ENCODE measurements around the gene SMG7.

SMG7 gene

DNA sequence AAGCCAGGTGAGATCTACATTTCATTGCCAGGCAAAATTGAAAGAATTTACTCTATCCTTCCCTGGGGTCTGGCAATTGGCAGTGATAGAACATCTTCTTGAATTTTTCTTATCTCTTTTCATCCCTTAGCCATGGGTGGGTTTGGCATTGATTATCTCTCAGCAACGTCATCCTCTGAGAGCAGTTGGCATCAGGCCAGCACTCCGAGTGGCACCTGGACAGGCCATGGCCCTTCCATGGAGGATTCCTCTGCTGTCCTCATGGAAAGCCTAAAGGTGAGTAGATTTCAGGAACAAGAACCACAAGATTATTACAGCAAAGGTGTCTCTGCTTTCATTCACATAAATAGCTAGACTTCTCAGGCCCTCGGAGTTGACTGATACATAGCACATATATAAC lies 78.6 kb downstream of the SMG7 start:
- no peak for DNase-seq (ENCODE audit: low read depth, low spot score)
- no peak overlapping the region for H3K4me3 ChIP-seq (ENCODE audit: low read length)

DNA sequence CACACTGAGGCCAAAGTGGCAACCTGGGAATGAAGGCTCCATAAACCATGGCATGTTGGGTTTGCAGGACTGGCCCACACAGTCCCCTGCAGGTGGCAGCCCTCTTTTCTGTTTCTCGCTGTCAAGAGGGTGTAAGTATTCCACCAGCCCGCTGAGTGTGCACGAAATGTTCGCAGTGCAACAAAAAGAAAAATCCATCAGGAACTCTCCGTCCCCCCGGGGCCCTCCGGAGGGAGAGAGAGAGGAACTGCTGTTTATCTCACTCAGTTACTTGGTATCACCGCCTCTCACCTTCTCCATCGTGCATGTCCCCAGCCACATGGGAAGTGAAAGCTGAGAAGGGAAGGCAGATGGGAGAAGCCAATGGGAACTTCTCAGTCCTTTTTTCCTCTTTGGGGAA lies 79.6 kb downstream of the SMG7 start:
- no peak for DNase-seq (ENCODE audit: low read depth, low spot score)
- no peak overlapping the region for H3K4me3 ChIP-seq (ENCODE audit: low read length)

DNA sequence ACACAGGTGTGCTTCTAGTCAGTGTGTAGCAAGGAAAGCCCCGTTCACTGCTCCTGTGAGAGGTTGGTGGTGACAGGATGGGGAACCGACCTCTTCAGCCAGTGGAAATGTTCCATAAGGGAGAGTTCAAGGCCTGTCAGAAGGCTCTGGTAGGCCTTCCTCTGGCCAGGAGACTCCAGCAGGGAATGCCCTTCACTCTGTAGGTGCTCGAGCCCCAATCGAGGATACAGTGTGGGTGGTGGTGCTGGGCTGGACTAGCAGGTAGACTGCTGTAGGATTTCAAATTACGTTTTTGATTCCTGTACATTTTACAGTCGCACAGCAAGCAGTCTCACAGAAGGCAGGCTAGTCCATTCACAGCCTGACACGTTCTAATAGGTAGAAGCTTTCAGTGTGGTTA lies 80.1 kb downstream of the SMG7 start:
- H3K4me3 ChIP-seq (ENCODE audit: low read length), result no peak overlapping the region
- no peak for DNase-seq (ENCODE audit: low read depth, low spot score)

DNA sequence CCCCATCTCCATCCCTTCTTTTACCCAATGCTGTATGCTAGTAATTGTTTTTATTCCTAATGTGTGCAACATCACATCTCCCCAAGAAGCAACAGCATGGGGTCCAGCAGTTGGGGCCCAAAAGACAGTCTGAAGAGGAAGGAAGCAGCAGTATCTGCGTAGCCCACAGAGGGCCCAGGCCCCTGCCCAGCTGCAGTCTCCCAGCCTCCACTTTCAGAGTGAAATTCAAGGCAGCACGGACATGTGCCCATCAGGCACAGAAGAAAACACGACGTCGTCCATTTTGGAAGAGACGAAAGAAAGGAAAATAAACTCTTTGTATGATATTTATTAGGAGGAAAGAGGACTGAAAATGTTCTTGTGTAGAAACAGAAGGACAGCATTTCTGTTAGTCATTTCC lies 80.6 kb downstream of the SMG7 start:
- no peak overlapping the region for H3K4me3 ChIP-seq (ENCODE audit: low read length)
- no peak for DNase-seq (ENCODE audit: low read depth, low spot score)

DNA sequence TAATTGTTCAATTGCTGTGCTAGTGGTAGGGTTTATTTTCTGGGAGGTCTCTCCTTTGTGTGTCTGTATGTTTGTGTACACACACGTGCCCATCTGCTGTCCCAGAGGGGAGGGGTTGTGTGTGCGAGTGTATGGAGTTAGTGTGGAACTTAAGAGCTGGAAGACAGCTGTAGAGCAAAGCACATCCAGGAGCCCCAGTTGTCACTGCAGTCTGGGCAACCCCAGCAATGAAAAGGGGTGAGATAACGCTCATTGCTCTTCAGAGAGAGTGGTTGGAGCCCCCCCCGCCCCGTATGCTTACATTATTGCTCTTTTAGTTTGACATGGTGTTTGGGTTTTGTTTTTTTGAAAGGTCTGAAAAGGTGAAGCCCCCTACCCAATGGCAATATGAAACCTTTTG lies 81.0 kb downstream of the SMG7 start:
- DNase-seq (ENCODE audit: low read depth, low spot score), result no peak
- no peak overlapping the region for H3K4me3 ChIP-seq (ENCODE audit: low read length)

DNA sequence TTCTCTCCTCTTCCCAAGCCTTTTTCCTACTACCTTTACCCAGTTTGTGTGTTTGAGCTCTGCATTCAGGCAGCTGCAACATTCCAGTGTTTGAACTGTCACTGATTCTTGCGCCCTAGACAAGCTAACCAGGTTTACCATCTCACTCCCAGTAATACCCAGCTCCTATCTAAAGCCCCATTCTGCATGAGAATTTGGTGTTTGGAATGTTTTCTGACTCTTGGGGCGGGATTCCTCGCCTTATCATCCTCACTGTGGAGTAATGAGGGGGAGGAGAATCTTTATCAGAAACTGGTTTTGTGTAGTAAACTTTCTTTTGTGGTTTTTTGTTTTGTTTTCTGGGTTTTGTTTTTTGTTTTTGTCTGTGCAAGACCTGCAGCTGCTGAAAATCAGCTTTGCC lies 81.5 kb downstream of the SMG7 start:
- no peak overlapping the region for H3K4me3 ChIP-seq (ENCODE audit: low read length)
- DNase-seq (ENCODE audit: low read depth, low spot score), result no peak

DNA sequence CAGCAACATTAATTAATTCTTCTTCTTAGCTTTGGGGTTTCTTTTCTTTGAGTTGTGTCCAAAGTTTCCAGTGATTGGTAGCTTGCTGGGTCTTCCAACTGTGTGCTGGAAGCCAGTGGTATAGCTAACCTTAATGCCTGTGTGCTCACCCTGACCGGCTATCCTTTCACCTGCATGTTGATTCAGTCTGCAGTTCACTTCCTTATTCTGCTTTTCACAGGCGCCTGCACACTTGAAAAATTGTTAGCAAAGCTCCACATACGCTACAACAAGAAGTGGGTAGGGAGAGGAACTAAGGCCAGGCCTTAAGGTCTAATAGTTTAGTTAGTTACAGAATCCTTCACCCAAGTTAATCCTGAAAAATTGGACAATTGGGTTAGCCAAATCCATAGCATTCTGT lies 82.3 kb downstream of the SMG7 start:
- no peak for DNase-seq (ENCODE audit: low read depth, low spot score)
- no peak overlapping the region for H3K4me3 ChIP-seq (ENCODE audit: low read length)

DNA sequence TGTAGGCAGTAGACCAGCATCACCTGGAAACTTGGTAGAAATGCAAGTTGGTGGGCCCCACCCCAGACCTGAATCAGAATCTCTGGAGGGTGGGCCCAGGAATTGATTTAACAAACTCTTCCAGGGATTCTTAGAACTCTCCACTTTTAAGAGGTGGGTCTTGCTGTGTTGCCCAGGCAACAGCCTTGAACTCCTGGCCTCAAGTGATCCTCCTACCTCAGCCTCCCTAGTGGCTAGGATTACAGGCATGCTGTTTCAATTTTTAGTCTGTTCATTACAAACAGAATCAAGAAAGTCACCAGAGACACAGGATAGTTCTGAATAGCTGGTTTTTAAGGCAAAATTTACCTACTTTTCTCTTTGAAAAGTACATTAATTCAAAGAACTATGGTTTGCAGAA lies 86.8 kb downstream of the SMG7 start:
- no peak overlapping the region for H3K4me3 ChIP-seq (ENCODE audit: low read length)

DNA sequence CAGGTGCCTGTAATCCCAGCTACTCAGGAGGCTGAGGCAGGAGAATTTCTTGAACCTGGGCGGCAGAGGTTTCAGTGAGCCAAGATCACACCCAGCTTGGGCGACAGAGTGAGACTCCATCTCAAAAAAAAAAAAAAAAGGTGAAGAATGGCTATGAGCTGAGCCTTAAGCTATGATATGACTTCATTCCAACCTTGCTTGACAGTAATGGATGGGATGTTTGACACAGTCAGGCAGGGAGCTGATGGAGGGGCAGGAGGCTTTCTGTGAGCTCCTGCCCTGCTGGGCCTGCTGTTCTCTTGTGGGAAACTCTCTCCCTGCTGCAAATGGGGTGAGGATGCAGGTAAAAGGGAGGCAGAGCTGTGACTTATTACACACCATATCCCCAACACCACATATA lies 90.4 kb downstream of the SMG7 start:
- DNase-seq (ENCODE audit: low read depth, low spot score), result no peak

More for the DNA sequence above, 86.8 kb downstream of the SMG7 start:
- no peak for DNase-seq (ENCODE audit: low read depth, low spot score)

DNA sequence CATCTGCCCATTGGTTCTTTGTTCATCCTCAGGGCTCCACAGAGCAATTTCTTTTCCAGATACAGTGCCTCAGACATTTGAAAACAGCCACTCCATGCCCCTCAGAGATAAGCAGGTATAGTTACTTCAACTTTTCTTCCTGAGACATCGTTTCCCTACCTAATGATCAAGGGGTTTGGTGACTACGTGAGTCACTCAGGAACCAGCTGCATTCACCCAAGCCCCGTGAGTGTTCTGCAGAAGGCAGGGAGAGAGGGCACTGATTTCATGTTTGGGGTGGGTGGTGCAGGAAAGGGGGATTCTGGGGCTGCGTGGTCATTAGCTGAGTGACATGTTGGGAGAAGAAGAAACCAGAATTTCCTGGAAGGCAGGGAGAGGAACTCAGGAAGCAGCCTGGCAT lies 93.0 kb downstream of the SMG7 start:
- no peak overlapping the region for H3K4me3 ChIP-seq (ENCODE audit: low read length)
- DNase-seq (ENCODE audit: low read depth, low spot score), result no peak

More for the DNA sequence above, 90.4 kb downstream of the SMG7 start:
- no peak overlapping the region for H3K4me3 ChIP-seq (ENCODE audit: low read length)

DNA sequence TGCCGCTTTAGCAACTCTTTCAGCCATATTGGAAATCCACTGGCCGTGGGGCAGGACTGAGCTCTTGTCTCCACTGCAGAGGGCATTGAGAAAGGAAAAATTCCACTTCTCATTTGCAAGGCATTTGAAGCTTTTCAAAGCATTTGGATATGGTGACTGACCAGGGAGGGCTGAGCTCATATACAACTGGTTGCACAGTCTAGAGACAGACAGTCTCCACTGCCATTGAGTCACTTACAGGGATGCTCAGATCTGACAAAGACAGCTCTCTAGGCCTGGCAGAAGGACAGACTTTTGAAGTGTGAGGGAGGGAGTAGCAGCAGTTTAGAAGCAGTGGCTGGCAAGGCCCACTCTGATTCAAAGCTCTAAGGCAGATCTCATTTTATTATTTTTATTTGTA lies 93.7 kb downstream of the SMG7 start:
- H3K4me3 ChIP-seq (ENCODE audit: low read length), result no peak overlapping the region
- no peak for DNase-seq (ENCODE audit: low read depth, low spot score)

DNA sequence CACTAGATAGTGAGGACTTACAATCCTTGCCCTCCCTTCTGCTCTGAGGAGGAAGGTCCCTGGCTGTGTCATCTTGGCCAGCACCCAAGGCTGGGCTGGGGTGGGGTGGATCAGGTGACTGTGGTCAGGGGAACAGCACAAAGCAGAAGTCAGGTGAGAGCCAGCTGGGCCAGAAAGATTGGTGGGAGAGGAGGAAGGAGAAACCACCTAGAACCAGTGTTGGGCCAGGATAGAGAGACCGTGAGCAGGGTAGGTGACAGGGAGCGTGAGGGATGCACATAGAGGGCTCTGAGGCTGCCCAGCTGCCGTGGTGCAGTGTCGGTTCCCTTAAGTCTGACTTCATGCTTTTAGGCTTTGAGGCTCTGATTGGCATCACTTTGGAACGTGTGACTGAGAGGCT lies 95.3 kb downstream of the SMG7 start:
- H3K4me3 ChIP-seq (ENCODE audit: low read length), result no peak overlapping the region
- DNase-seq (ENCODE audit: low read depth, low spot score), result peak; percentile 21

DNA sequence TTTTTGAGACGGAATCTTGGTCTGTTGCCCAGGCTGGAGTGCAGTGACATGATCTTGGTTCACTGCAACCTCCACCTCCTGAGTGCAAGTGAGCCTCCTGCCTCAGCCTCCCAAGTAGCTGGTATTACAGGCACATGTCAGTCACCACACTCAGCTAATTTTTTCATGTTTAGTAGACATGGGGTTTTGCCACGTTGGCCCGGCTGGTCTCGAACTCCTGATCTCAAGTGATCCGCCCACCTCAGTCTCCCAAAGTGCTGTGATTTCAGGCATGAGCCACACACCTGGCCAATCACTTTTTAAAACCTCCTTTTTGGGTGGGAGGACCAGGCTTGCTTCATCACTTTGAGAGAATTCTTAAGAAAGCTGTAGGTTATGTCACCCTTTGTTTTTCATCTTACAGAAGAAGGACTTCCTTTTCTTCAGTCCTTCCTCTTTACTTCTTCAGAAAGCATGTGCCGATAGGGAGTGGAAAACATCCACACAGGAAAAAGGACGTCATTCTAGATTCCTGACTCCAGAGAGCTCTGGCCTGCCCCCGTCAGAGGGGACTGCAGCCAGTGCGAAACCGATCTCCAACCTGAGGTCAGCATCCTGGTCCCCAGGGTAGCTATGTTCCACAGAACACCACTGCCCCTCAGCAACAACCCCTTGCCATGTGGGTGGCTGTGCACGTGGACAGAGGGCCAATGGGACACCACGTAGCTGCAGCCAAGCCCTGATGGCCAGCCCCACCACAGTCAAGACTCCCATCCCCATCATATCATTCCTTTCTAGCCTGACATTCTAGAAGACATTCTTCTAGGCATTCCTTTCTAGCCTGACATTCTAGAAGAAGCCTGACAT lies 96.1 kb downstream of the SMG7 start:
- DNase-seq (ENCODE audit: low read depth, low spot score), result no peak
- no peak overlapping the region for H3K4me3 ChIP-seq (ENCODE audit: low read length)

DNA sequence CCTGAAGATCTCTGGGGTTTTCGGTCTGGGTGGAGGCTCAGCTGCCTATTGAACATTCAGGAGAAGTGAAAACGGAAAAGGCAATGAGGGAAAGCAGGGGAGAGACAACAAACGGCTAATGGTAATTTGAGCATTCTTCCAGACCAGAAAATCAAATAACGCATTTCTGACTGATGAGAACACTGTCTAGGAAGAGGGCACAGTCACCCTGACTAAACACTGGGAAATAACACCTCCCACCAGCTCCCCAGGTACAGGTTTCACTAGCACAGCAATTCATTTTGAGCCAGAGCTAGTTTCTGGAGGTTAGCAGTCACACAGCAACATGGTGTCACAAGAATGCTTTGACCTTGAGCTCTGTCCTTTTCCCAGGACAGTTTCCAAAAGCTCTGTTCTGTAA lies 96.8 kb downstream of the SMG7 start:
- H3K4me3 ChIP-seq (ENCODE audit: low read length), result no peak overlapping the region
- DNase-seq (ENCODE audit: low read depth, low spot score), result no peak

DNA sequence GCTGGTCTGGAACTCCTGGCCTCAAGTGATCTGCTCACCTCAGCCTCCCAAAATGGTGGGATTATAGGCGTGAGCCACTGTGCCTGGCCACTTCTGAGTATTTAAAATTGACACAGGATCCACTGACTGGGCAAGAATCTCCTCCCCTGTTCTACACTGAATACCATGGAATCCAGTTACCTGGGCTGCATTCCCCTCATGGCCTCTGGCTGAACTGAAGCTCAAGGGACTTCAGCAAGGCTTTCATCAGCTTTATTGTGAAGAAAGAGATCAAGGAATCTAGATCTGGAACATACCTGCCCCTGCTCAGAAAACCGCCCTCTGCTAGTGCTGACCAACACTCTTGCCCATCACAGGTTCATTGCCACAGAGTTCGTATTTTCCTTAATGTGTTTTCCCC lies 97.5 kb downstream of the SMG7 start:
- H3K4me3 ChIP-seq (ENCODE audit: low read length), result no peak overlapping the region
- no peak for DNase-seq (ENCODE audit: low read depth, low spot score)

DNA sequence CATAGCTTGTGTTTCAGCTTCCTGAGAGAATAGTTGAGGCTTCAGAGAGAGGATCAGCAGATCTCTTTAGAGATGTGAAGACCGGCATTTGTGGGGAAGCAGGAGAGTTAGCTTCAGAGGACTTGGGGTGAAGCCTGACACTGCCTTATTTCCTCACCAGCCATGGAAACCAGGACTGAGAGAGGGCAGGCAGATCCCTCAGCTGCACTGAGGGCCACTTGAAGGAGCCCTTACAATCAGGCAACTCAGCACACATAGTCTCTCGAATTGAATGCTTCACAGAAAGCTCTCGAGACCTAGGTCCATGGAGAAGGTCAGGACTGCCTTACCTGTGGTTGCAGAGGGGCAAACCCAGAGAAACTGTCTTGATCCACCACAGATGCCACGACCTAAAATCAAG lies 98.2 kb downstream of the SMG7 start:
- no peak overlapping the region for H3K4me3 ChIP-seq (ENCODE audit: low read length)
- no peak for DNase-seq (ENCODE audit: low read depth, low spot score)

DNA sequence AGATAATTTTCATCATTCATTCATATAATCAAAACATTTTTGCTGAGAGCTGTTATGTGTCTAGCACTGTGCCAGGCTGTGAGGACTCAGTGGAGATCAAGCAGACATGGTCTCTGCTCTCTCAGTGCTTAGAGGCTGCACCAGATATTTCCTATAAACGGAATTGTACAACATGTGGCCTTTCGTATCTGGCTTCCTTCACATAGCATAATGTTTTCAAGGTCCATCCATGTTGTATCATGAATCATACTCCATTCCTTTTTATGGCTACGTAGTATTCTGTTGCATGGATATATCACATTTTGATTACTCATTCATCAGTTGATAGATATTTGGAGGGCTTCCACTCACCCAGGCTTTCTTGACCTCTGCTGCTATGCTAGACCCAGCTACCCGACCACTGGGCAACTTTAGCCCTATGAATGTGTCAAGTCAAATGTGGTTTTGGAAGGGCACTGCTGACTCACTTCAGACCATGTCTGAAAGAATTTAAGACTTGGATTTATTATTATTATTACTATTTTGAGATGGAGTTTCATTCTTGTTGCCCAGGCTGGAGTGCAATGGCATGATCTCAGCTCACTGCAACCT lies 99.5 kb downstream of the SMG7 start:
- H3K4me3 ChIP-seq (ENCODE audit: low read length), result no peak overlapping the region
- DNase-seq (ENCODE audit: low read depth, low spot score), result no peak

DNA sequence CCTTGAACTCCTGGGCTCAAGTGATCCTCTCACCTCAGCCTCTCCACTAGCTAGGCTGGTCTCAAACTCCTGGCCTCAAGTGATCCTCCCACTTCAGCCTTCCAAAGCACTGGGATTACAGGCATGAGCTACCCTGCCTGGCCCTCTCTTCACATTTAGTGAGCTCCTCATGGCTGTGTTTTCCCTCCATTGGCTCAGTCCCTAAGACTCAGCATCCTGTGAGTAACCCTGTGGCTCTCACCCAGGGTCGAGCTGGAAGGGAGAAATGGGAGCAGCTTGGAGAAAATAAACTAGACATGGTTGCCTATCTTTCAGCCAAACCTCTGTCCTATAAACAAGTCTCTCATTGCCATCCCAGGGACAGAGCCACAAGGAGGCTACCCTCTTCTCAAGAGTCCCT lies 100.4 kb downstream of the SMG7 start:
- H3K4me3 ChIP-seq (ENCODE audit: low read length), result no peak overlapping the region
- no peak for DNase-seq (ENCODE audit: low read depth, low spot score)

DNA sequence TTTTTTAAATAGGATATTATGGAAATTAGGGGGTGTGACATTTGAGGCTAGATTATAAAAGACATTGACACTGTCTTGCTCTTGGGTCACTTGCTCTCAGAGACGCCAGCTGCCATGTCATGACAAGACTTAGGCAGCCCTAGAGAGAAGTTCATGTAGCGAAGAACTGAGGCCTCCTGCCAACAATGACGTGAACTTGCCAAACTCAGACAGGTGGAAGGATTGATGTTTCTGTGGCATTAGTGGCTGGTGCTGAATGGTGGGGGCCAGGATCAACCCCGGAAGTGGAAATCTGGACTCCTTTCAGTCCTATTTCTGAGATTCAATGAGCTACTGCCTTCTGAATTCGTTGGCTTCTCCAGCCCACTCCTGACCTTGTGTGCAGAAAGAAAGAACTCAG lies 103.3 kb downstream of the SMG7 start:
- DNase-seq (ENCODE audit: low read depth, low spot score), result no peak
- H3K4me3 ChIP-seq (ENCODE audit: low read length), result no peak overlapping the region

DNA sequence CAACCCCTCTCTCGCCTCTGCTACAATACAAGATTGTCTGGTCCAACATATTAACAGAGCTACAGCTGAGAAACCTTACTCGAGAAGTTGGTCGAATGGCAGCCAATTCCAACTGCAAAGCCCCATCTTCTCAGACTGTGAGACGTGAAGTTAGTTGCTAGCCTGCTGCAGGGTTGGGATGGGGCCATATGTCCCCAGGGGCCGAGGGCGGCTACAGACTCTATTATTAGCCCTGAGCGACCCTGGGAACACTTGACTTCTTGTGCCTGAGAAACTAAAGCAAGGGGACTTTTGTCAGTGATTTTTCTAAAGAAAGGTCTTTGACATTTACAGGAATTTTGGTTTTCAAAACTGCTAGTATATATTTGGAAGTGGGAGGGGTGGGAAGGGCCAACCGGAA lies 104.2 kb downstream of the SMG7 start:
- no peak overlapping the region for H3K4me3 ChIP-seq (ENCODE audit: low read length)
- no peak for DNase-seq (ENCODE audit: low read depth, low spot score)

DNA sequence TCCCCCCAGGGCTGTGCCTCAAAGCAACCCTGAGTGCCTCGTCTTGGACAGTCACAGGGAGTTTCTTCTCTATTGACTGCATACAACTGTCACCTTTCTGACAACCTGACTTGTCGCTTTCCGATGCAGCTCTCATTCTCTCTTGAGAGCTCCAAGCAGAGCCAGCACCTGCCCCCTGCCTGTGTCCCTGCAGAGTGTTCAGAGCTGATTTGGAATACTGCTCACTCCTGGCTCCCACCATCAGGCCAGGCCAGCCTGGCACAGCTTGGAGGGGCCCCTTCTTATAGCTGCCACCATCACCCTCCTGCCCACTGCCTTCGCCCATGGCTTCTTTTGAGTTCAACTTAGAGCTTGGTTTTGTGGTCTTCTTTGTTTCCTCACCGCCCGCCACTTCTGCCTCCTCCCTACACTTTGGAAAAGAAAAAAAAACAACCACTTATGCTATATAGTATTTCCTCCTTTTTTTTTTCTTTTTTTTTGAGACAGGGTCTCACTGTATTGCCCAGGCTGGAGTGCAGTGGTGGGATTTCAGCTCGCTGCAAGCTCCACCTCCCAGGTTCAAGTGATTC lies 105.7 kb downstream of the SMG7 start:
- DNase-seq (ENCODE audit: low read depth, low spot score), result peak; percentile 57
- H3K4me3 ChIP-seq (ENCODE audit: low read length), result no peak overlapping the region

Data from Jurkat, Clone E6-1 (cell line).